EL (cell line): ENCODE data around the gene ITGB3.
"Not testable (repeated sequence)": the region's sequence is repeated elsewhere in the genome, so short reads cannot be mapped to it uniquely, and the experiment has no call there.

Source experiments
- DNase-seq: peaks from one replicate; pipeline ENCODE4 v3.0.0-alpha.2; 2016

Gene ITGB3

DNA sequence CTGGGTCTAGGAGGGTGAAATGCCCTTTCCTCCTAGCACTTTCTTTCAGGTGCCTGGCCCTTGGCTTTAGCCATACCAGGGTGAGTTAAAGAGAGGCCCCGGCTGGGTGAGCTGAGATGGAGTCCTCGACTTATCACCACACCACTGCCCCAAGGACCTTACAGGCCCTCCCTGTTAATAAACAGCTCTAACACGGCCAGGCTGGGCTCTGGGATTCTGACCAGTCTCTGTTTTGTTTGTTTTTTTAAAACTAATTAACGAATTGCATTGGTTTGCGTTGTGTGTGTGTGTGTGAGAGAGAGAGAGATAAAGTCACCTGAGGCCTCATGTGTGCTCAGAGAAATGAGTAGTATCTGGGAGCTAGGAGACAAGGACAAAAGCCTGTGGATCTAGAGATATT is 30.2 kb upstream of the ITGB3 start:
- DNase-seq = no peak

DNA sequence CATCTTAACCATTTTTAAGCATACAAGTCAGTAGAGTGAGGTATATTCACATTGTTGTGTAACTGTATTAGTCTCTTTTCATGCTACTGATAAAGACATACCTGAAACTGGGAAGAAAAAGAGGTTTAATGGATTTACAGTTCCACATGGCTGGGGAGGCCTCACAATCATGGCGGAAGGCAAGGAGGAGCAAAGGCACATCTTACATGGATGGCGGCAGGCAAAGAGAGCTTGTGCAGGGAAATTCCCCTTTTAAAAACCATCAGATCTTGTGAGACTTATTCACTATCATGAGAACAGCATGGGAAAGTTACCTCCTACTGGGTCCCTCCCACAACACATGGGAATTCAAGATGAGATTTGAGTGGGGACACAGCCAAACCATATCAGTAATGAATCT is 29.6 kb upstream of the ITGB3 start:
- not testable (repeated sequence) for DNase-seq

DNA sequence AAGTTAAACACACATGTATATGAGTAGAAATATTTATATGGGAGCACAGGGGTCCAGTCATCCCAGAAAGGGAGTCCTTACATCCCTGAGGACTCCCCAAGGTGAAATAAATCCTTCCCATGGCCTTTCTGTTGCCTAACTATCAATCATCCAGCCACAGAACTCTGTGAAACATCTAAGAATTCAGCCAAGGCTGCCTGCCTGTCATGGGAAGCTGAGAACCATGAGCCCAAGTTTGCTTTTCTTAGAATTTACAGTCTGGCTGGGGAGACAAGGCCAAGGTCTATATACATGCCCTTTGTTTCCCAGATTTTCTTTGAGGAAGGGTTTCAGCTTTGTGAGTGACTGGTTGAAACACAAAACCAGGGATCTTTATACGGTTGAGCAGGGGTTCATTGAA is 28.7 kb upstream of the ITGB3 start:
- no peak for DNase-seq

DNA sequence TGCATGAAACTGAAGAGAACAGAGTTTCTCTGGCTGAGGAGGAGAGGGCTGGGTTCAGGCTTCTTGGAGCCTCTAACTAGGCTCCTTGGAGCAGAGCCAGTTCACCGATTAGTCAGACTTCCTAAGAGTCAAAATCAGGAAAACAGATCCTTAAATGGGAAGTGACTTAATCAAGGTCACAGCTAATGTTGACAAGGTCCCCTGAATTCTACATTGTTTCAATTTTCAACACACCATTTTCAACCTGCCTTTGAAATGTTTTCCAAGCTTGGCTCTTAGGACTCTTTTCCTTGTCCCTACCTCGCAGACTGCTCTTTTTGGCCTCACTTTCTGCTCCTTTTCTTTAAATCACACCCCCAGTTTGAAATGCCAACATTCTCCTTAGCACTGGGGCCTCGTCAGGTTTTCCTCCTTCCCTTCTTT is 28.2 kb upstream of the ITGB3 start:
- peak; percentile 95 for DNase-seq

GRCh38 chr17:47225911-47226688 is 27.5 kb upstream of the ITGB3 start:
- no peak for DNase-seq

- DNase-seq = no peak
These were observed 25.8 kb upstream of the ITGB3 start for GRCh38 chr17:47227862-47228261.

DNA sequence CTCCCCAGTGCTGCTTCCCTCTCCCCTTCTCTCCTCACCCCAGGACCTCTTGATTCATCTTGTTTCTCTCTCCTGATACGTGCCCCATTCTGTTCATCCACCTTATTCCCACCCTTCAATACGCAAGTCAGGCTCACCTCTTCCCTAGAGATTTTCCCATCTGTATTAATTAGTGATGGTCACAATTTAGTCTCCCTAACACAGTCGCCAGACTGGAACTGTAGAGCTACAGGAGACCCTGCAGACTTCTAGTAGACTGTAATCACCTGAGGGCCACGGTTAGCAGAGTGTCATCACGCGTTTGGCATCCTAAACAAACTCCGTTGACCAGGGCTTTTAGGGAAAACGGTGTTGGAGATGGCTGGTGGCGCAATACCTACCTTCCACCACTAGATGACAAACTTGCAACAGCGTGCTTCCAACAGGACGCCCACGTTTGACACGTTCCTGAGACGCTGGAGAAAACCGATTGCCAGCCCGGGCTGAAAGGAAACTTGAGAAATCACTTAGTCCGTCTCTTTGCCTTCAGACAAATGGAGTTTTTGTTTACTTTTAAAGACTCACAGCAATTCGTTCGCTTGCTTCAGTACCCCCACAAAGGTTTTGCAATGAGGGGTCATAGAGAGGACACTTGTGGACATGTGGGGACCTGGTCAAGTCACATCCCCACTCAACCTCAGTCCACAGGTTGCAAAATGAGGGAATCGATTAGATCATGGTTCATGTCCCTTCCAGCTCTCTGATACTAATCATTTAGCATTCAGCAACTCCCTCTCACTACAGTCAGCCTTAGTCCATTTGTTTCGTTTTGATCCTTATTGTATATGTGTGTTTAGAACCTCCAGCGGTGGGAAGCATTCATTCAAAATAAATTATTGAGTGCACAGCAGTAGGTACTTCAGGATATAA is 23.8 kb upstream of the ITGB3 start:
- DNase-seq = peak; percentile 94

DNA sequence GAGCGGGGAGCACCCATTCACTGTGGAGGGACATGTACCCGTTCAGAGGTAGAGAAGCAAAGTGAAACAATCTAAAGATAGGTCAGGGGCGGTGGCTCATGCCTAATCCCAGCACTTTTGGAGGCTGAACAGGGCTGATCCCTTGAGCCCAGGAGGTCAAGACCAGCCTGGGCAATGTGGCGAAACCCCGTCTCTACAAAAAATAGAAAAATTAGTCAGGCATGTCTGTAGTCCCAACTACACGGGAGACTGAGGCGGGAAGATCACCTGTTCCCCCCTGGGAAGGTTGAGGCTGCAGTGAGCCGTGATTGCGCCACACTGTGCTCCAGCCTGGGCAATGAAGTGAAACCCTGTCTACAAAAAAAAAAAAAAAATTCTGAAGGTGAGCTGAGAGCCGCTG is 22.8 kb upstream of the ITGB3 start:
- DNase-seq = no peak

- no peak for DNase-seq
These were observed 22.3 kb upstream of the ITGB3 start for GRCh38 chr17:47231334-47231733.

DNA sequence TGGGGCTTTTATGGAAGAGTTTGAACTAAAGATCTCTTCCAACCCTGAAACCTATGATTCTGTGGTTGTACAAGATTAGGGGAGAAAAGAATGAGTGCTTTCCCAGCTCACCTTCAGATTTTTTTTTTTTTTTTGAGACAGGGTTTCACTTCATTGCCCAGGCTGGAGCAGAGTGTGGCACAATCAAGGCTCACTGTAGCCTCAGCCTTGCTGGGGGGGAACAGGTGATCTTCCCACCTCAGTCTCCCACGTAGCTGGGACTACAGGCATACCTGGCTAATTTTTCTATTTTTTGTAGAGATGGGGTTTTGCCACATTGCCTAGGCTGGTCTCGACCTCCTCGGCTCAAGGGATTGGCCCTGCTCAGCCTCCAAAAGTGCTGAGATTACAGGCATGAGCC is 21.8 kb upstream of the ITGB3 start:
- DNase-seq = no peak

GRCh38 chr17:47232465-47232864 is 21.2 kb upstream of the ITGB3 start:
- no peak for DNase-seq

GRCh38 chr17:47235506-47235905 is 18.1 kb upstream of the ITGB3 start:
- no peak for DNase-seq

DNA sequence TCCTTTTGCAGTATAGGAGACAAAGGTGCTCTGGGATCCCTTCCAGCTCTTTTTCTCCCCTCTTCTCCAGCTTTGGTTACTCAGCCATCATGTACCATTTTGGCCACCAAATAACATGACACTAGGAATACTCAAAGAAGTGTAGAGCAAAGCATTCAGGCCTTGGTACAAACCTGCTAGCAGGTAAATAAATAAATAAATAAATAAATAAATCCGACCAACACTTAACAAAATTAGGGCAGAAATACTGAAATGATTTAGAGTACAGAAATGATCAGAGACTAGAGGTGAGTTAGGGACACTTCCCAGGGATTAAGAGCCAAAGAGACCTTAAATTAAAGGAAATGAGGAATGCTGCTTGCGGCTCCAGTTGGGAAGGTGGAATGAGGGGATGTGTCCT is 17.7 kb upstream of the ITGB3 start:
- no peak for DNase-seq

DNA sequence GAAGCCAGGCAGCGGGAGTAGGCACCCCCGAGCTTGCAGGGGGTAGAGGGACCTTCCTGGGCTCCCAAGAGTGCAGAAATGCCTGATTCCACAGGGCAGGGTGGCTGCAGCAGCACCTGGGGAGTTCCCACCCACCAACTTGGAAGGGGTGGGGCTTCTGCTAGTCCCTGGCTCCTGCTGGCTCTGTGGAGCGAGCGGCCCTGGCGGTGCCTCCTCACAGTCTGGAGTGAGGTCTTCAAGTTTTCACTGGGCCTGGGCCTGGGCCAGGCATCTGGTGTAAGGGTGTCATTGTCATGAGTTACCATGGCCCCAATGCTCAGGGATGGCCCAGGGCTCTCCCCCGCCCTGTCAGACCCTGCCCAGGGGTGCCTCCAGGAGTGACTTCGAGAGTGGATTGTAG is 15.8 kb upstream of the ITGB3 start:
- DNase-seq = no peak

DNA sequence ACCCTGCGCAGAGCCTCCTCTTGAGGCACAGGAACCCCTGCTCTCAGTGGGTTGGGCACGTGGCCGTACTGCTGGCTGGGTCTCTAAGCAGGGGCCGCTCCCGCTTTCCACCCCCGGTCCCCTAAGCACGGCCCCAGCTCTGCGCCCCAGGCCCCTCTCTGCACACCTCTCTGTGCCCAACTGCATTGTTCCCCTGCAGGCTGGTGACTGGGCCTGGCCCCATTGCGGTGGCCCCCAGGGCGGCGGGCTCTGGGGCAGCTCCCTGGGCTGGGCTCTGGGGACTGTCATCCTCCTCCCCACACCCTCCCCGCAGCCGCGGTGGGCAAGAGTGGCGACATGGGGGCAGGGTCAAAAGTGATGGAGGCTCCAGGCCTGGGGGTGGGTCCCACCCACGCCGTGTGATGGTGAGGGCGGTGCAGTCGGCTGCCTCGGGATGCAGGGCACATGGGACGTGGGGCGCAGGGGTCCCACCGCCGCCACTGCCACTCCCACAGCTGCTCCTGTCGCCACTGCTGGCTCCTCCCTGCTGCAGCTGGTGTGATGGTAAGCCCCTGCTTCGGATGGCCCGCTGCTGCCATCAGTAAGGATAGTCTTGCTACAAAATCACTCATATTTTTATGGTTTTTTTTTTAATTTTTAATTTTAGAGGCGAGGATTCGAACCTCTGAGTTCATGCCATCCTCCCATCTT is 15.2 kb upstream of the ITGB3 start:
- DNase-seq = no peak

DNA sequence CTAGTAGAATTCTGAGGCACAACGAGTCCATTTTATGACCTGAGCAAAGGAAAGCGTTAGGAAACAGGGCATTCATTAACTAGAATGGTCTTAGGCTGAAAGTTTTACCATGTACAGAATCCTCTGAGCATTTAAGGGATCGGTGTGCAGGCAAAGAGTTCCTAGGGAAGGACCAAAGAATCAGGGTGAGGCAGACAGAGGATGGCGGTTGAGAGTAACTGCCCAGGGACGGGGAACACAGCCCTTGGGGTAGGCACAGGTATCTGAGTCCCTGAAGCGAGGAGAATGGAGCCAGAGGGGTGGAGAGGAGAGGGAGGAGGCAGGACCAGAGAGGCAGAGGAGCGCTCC is 14.0 kb upstream of the ITGB3 start:
- DNase-seq = no peak

DNA sequence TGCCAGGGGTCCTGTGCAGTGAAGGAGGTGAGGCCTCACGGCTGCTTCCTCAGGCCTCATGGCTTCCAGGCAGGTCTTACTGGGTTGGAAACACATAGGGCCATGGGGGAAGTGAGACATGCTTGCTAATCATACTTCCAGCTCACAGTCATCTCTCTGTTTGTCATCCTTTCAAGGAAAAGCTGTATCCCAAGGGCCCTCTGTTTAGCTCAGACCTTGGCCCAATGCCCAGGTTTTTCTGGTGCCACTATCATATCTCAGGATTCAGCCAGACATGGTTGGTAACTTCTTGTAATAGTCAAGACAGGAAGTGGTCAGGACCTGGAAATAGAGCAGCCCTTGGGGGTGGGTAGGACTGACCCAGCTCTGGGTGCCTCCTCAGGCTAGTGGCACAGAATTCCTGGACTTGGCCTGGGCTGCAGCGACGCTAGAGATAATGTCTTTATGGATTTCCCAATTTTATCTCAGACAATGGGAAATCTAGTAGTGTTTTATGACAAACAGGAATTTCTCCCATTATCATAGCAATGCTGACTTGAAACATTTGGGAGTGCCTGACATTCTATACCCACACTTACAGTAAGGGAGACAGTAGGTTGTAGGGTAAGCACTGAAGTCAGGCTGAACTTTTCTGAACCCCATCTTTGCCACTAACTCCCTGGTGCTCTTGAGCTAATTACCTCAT is 13.5 kb upstream of the ITGB3 start:
- DNase-seq = peak; percentile 100

- DNase-seq = no peak
These were observed 12.8 kb upstream of the ITGB3 start for GRCh38 chr17:47240806-47241205.

- no peak for DNase-seq
These were observed 11.0 kb upstream of the ITGB3 start for GRCh38 chr17:47242648-47243047.

GRCh38 chr17:47243737-47244598 is 9.7 kb upstream of the ITGB3 start:
- no peak for DNase-seq

GRCh38 chr17:47244697-47245096 is 8.9 kb upstream of the ITGB3 start:
- no peak for DNase-seq

- DNase-seq = no peak
These were observed 7.5 kb upstream of the ITGB3 start for GRCh38 chr17:47246120-47246519.
